Trophoblast cell (in vitro differentiated cells and primary cell): ENCODE results near the gene PALLD.

ENCODE experiments used
- DNase-seq, 2 donors: peaks; one replicate each; pipeline ENCODE4 v3.0.0-alpha.2; 2016
- H2AFZ ChIP-seq: 2 replicates; pipeline ENCODE4 v1.6.1; 2013; ENCODE audit warnings: low read length, moderate library complexity, mild to moderate bottlenecking; ENCODE audit not compliant: insufficient read depth, poor library complexity
- H2AK5ac ChIP-seq: 2 replicates; pipeline ENCODE4 v1.6.1; 2013; ENCODE audit warnings: mild to moderate bottlenecking, low read length
- H2BK120ac ChIP-seq: 2 replicates; pipeline ENCODE4 v1.6.1; 2013; ENCODE audit warnings: low read length, mild to moderate bottlenecking, moderate library complexity; ENCODE audit not compliant: insufficient read depth, poor library complexity
- H2BK12ac ChIP-seq: 2 replicates; pipeline ENCODE4 v1.6.1; 2013; ENCODE audit warnings: mild to moderate bottlenecking, low read length, moderate library complexity
- H2BK5ac ChIP-seq: 2 replicates; pipeline ENCODE4 v1.6.1; 2013; ENCODE audit warnings: low read length, low read depth, moderate library complexity, mild to moderate bottlenecking; ENCODE audit not compliant: poor library complexity
- H3K14ac ChIP-seq: 2 replicates; pipeline ENCODE4 v1.6.1; 2013; ENCODE audit warnings: mild to moderate bottlenecking, low read length
- H3K18ac ChIP-seq: 2 replicates; pipeline ENCODE4 v1.6.1; 2013; ENCODE audit warnings: mild to moderate bottlenecking, low read length
- H3K23ac ChIP-seq: 2 replicates; pipeline ENCODE4 v1.6.1; 2013; ENCODE audit warnings: low read length
- H3K27ac ChIP-seq: 2 replicates; pipeline ENCODE4 v1.5.1; 2013; ENCODE audit warnings: low read depth, mild to moderate bottlenecking, inconsistent platforms, low read length, moderate library complexity
- H3K27me3 ChIP-seq: 2 replicates; pipeline ENCODE4 v1.6.1; 2013; ENCODE audit warnings: inconsistent platforms, mild to moderate bottlenecking, low read length, moderate library complexity; ENCODE audit not compliant: insufficient read depth
- H3K36me3 ChIP-seq, 2 experiments: 1 replicate in 1 of 2; 2 replicates in 1 of 2; pipeline ENCODE4 v1.6.1; 2013; ENCODE audit warnings: low read length in 2 of 2, mild to moderate bottlenecking in 2 of 2, moderate library complexity in 1 of 2; ENCODE audit not compliant: insufficient read depth in 2 of 2, control insufficient read depth in 1 of 2
- H3K4ac ChIP-seq: 2 replicates; pipeline ENCODE4 v1.6.1; 2013; ENCODE audit warnings: low read depth, mild to moderate bottlenecking, low read length, moderate library complexity
- H3K4me1 ChIP-seq, 2 experiments: 1 replicate in 1 of 2; 2 replicates in 1 of 2; pipeline ENCODE4 v1.6.1; 2013; ENCODE audit warnings: low read length in 2 of 2, mild to moderate bottlenecking in 2 of 2, moderate library complexity in 1 of 2; ENCODE audit not compliant: insufficient read depth in 2 of 2, control insufficient read depth in 1 of 2
- H3K4me2 ChIP-seq: 2 replicates; pipeline ENCODE4 v1.6.1; 2013; ENCODE audit warnings: inconsistent platforms, mild to moderate bottlenecking, low read length, moderate library complexity
- H3K4me3 ChIP-seq: 2 replicates; pipeline ENCODE4 v1.5.1; 2013; ENCODE audit warnings: mild to moderate bottlenecking, low read depth, low read length, inconsistent platforms
- H3K79me1 ChIP-seq: one replicate; pipeline ENCODE4 v1.6.1; 2013; ENCODE audit warnings: low read length
- H3K79me2 ChIP-seq: 2 replicates; pipeline ENCODE4 v1.6.1; 2013; ENCODE audit warnings: low read length, mild to moderate bottlenecking; ENCODE audit not compliant: control insufficient read depth, insufficient read depth, poor library complexity
- H3K9ac ChIP-seq: 2 replicates; pipeline ENCODE4 v1.6.1; 2013; ENCODE audit warnings: mild to moderate bottlenecking, low read length
- H3K9me3 ChIP-seq: 2 replicates; pipeline ENCODE4 v1.6.1; 2013; ENCODE audit warnings: low read depth, mild to moderate bottlenecking, control low read depth, inconsistent platforms, low read length; ENCODE audit not compliant: insufficient read depth
- H4K12ac ChIP-seq: 2 replicates; pipeline ENCODE4 v1.6.1; 2013; ENCODE audit warnings: low read depth, mild to moderate bottlenecking, low read length, moderate library complexity
- H4K8ac ChIP-seq: 2 replicates; pipeline ENCODE4 v1.6.1; 2013; ENCODE audit warnings: low read depth, mild to moderate bottlenecking, low read length, moderate library complexity
- H4K91ac ChIP-seq: one replicate; pipeline ENCODE4 v1.6.1; 2013; ENCODE audit warnings: low read depth, mild to moderate bottlenecking, low read length, moderate library complexity
- WGBS: extraction: QIAGEN DNeasy Blood & Tissue Kit; methylation state at CpG from one replicate; pipeline ENCODE4 v1.1.7; 2013; ENCODE audit warnings: missing lambda C conversion rate; ENCODE audit not compliant: insufficient read length, insufficient coverage; ENCODE audit errors: extremely low coverage; 5-methylcytosine and 5-hydroxymethylcytosine counted together

The PALLD gene

DNA sequence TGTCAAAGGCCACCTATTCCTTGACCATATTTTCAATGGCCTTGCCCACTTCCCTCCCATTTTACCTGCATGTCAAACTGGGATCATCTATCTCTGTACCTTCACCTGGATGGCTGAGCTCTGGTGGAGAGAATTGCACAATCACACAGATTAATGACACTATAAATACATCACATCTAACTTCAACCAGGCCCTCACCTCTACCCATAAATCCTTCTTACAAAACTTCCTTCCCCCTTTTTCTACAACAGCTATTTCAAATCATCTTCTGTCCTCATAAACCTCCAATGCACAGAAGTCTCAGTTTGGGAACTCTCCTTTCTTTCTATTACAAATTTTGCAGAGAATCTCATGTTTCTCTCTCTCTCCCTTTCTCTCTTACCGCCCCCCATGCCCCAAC lies 9.2 kb downstream of the PALLD start:
- no peak overlapping the region for H3K18ac ChIP-seq
- H3K36me3 ChIP-seq = no peaks in the 10 kb centered on the region
- H3K4me2 ChIP-seq = no peak overlapping the region
- no peaks in the 10 kb centered on the region for H3K79me1 ChIP-seq
- DNase-seq = no peak
- no peak overlapping the region for H2BK5ac ChIP-seq
- no peaks in the 10 kb centered on the region for H3K79me2 ChIP-seq
- no peak overlapping the region for H4K12ac ChIP-seq
- H2BK12ac ChIP-seq = no peak overlapping the region
- no peak overlapping the region for H3K9ac ChIP-seq
- H3K9me3 ChIP-seq = no peaks in the 10 kb centered on the region
- H3K14ac ChIP-seq = no peak overlapping the region
- no peak overlapping the region for H4K91ac ChIP-seq
- H3K27ac ChIP-seq = no peak overlapping the region
- no peak overlapping the region for H3K4me3 ChIP-seq
- no peaks in the 10 kb centered on the region for H3K27me3 ChIP-seq
- H3K4me1 ChIP-seq = no peaks in the 10 kb centered on the region
- H2AK5ac ChIP-seq = no peak overlapping the region
- no peak overlapping the region for H2BK120ac ChIP-seq
- no peak overlapping the region for H2AFZ ChIP-seq
- no peak overlapping the region for H4K8ac ChIP-seq
- H3K4ac ChIP-seq = no peak overlapping the region
- no peak overlapping the region for H3K23ac ChIP-seq
- no CpG with 5 or more reads among the region's 1 CpG for WGBS

DNA sequence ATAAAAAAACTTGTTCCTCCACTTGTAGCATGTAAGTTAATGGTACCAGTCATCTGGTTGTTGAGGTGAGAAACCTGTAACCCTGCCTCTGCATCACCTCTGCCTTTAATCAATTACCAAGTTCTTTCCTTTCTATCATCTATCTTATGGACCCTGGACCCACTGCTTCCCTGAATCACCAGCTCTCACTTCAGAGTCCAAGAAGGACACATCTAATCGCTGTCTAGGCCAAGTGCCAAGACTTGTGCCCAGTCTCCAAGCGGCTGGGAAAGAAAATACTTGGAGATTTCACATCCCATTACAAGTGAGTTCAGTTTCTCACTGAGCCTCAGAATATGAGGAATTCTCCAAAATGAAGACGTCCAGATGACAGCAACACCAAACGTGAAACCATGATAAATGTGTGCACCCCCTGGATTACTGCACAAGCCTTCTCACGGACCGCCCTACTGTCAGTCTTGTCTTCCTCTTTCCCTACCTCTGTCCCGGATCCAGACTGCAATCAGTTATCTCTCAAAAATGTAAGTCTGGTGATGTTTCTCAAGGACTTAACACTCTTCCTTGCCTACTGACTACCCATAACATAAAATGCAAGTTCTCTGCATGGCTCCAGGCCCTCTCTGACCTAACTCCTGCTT lies 10.4 kb downstream of the PALLD start:
- no peak for DNase-seq
- Histone ChIP-seq H4K12ac (no peak overlapping the region), H3K4me1 (no peaks in the 10 kb centered on the region), H3K79me2 (no peaks in the 10 kb centered on the region), H3K9me3 (no peaks in the 10 kb centered on the region), H2AK5ac (no peak overlapping the region), H3K79me1 (no peaks in the 10 kb centered on the region), H3K27ac (no peak overlapping the region), H3K4ac (no peak overlapping the region), H3K23ac (no peak overlapping the region), H3K9ac (no peak overlapping the region), H3K27me3 (no peaks in the 10 kb centered on the region), H2AFZ (no peak overlapping the region), H2BK12ac (no peak overlapping the region), H4K8ac (no peak overlapping the region), H3K14ac (no peak overlapping the region), H2BK5ac (no peak overlapping the region), H3K4me3 (no peak overlapping the region), H3K36me3 (no peaks in the 10 kb centered on the region), H4K91ac (no peak overlapping the region), H2BK120ac (no peak overlapping the region), H3K18ac (no peak overlapping the region), H3K4me2 (no peak overlapping the region)
- no CpG with 5 or more reads among the region's 7 CpGs for WGBS

DNA sequence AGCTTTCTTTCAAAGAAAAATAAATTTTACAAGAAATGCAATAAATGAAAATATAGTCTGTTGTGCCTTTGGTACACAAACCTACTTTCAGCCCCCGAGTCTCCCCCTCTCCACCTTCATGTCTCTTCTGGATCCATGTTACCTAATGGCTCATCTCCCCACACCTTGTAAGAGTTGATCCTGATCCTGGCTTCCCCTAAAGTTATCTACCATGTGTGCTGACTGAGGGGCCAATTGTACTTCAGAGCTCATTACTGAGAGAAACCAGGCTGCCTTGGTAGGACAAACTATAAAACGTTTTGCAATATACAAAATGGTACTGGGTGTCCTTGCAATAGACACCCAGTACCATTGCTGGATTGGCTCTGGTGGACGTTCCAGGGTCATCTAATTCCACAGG lies 11.8 kb downstream of the PALLD start:
- no peak overlapping the region for H3K27ac ChIP-seq
- no peak overlapping the region for H4K91ac ChIP-seq
- H2BK5ac ChIP-seq = no peak overlapping the region

DNA sequence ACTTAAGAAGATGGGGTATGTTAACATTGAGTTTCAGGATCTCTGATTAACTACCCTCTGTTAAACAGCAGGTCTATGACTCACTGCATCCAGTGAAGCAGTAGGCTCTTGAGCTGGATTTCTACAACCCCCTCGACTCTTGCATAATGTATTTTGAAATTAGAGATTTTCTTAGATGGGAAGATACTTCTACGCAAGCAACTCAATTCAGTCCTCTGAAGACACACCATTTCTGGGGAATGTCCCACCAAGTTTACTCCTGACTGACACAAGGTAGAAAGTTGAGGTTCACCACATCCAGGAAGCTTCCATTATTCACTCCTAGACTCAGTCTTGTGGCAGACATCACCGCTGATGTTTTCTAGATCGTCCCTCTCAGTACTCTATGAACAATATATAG lies 12.9 kb downstream of the PALLD start:
- peak; percentile 44 to 46 for DNase-seq
- H3K4me3 ChIP-seq = no peak overlapping the region
- H2BK120ac ChIP-seq = no peak overlapping the region
- no peak overlapping the region for H3K14ac ChIP-seq
- no peak overlapping the region for H3K4ac ChIP-seq
- no peak overlapping the region for H2AK5ac ChIP-seq
- H3K9ac ChIP-seq = no peak overlapping the region
- no peak overlapping the region for H4K91ac ChIP-seq
- no peak overlapping the region for H3K23ac ChIP-seq
- no peak overlapping the region for H3K4me2 ChIP-seq
- no CpG with 5 or more reads among the region's 4 CpGs for WGBS
- no peaks in the 10 kb centered on the region for H3K79me1 ChIP-seq
- no peak overlapping the region for H2AFZ ChIP-seq
- H2BK5ac ChIP-seq = no peak overlapping the region
- H3K4me1 ChIP-seq = no peaks in the 10 kb centered on the region
- H3K18ac ChIP-seq = no peak overlapping the region
- H3K36me3 ChIP-seq = no peaks in the 10 kb centered on the region
- H4K8ac ChIP-seq = no peak overlapping the region
- H3K9me3 ChIP-seq = no peaks in the 10 kb centered on the region
- no peak overlapping the region for H3K27ac ChIP-seq
- no peak overlapping the region for H2BK12ac ChIP-seq
- H3K27me3 ChIP-seq = no peaks in the 10 kb centered on the region
- H3K79me2 ChIP-seq = no peaks in the 10 kb centered on the region
- H4K12ac ChIP-seq = no peak overlapping the region

More for the DNA sequence above, 11.8 kb downstream of the PALLD start:
- Histone ChIP-seq H3K4me3 (no peak overlapping the region), H4K12ac (no peak overlapping the region), H3K79me2 (no peaks in the 10 kb centered on the region), H4K8ac (no peak overlapping the region), H2BK120ac (no peak overlapping the region), H3K18ac (no peak overlapping the region), H3K4me1 (no peaks in the 10 kb centered on the region), H3K79me1 (no peaks in the 10 kb centered on the region), H3K9me3 (no peaks in the 10 kb centered on the region), H3K4ac (no peak overlapping the region), H2BK12ac (no peak overlapping the region), H3K4me2 (no peak overlapping the region), H3K36me3 (no peaks in the 10 kb centered on the region), H2AFZ (no peak overlapping the region), H2AK5ac (no peak overlapping the region), H3K23ac (no peak overlapping the region), H3K14ac (no peak overlapping the region), H3K27me3 (no peaks in the 10 kb centered on the region), H3K9ac (no peak overlapping the region)
- no CpG with 5 or more reads among the region's 3 CpGs for WGBS
- no peak for DNase-seq
